Anterior cingulate cortex (tissue), 58 donors: ENCODE measurements around the gene ERBB2.

ENCODE experiments used
- DNase-seq, 58 donors: peaks; one replicate each; lab custom pipeline; 2025; lab: John Stamatoyannopoulos, UW

ERBB2 gene

GRCh38 chr17:39776252-39776651 is 76.4 kb downstream of the ERBB2 start:
- DNase-seq = no peak

GRCh38 chr17:39777534-39778365 is 77.9 kb downstream of the ERBB2 start:
- no peak for DNase-seq
